Gastroesophageal sphincter (tissue), 4 donors: ENCODE data around the gene MEF2A. TPM values are rescaled to one million over a fixed set of nuclear protein-coding genes. Genes with fewer than 3 reads are reported as not detected.

Source experiments
- ATAC-seq: fragments of 150-250 bp; one replicate; pipeline ENCODE4 v1.9.1; 2016; ENCODE audit warnings: mild to moderate bottlenecking, moderate library complexity
- H3K27ac ChIP-seq, 4 donors: fragments of 200-600 bp; sonication (generic) in 3 of 4; 1 replicate in 3 of 4; 2 replicates in 1 of 4; pipeline ENCODE4 v1.5.1; 2016 to 2019
- H3K27me3 ChIP-seq: fragments of 200-600 bp; sonication (generic); one replicate; pipeline ENCODE4 v1.5.1; 2019
- H3K36me3 ChIP-seq, 2 donors: fragments of 200-600 bp; sonication (generic); one replicate each; pipeline ENCODE4 v1.5.1; 2019; ENCODE audit warnings: control low read depth in 1 of 2
- H3K4me1 ChIP-seq, 3 donors: fragments of 200-600 bp; sonication (generic); 1 replicate in 2 of 3; 2 replicates in 1 of 3; pipeline ENCODE4 v1.5.1; 2016 to 2019; ENCODE audit warnings: control low read depth in 2 of 3
- H3K4me3 ChIP-seq, 2 donors: fragments of 200-600 bp; sonication (generic); one replicate each; pipeline ENCODE4 v1.5.1; 2019; ENCODE audit warnings: mild to moderate bottlenecking in 1 of 2, moderate library complexity in 1 of 2
- H3K9me3 ChIP-seq, 3 donors: fragments of 200-600 bp; sonication (generic); one replicate each; pipeline ENCODE4 v1.5.1; 2017 to 2019; ENCODE audit warnings: control low read depth in 2 of 3
- EP300 ChIP-seq: sonication (generic); formaldehyde crosslinking; IDR thresholded peaks from one replicate; pipeline ENCODE4 v1.6.1; 2017; ENCODE audit warnings: antibody characterized with exemption, mild to moderate bottlenecking
- POLR2A ChIP-seq, 2 donors: fragments of 450-650 bp; IDR thresholded peaks; one replicate each; pipeline ENCODE4 v1.6.1; 2017; ENCODE audit warnings: antibody characterized with exemption in 2 of 2, mild to moderate bottlenecking in 2 of 2, moderate library complexity in 1 of 2
- POLR2AphosphoS5 ChIP-seq: sonication (generic); formaldehyde crosslinking; IDR thresholded peaks from one replicate; pipeline ENCODE4 v1.6.1; 2017; ENCODE audit warnings: antibody characterized with exemption
- WGBS, 2 donors: methylation state at CpG; one replicate each; pipeline ENCODE4 v1.1.5; 2018; ENCODE audit warnings: low coverage in 1 of 2; 5-methylcytosine and 5-hydroxymethylcytosine counted together
- total RNA-seq, 4 donors: library from RNA; depleted of rRNA; stranded (reverse); fragments of >200 nt; gene quantifications; one replicate each; pipeline ENCODE4 v1.1.0, GENCODE V29; 2016
- TF ChIP-seq, protein P1 (sequence below), 4 experiments: fragments of 200-600 bp in 2 of 4; fragments of 450-650 bp in 2 of 4; sonication (generic) in 1 of 4; IDR thresholded peaks; one replicate each; pipeline ENCODE4 v1.5.1; 2017 to 2019; ENCODE audit warnings: antibody characterized with exemption in 4 of 4, mild to moderate bottlenecking in 2 of 4, moderate library complexity in 2 of 4

Gene MEF2A
- total RNA-seq, 4 donors from 2014 or later = 68.8 to 133 (median 95.7) TPM

DNA sequence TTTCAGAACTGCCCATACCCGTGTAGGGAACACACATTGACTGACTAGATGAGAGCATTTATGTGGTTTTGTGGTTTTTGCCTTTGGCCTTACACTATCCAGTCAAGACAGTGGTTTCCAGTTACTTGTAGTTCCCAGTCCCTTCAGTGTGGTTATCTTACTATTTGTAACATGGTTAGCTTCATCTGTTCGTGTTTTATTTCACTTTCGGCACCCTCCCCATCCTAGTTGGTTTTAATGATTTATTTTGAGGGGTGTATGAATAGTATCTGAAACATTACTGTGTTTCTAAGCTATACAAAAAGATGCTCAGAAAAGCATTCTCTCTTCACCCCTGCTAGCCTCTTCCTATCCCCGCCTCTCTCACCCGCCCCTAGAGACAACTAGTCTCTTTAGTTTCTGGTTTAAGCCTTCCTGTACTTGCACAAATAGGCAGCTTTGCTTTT lies 153.3 kb downstream of the MEF2A start:
- H3K4me1 ChIP-seq = peaks cover 0 to 39% (median 18%) of the 10 kb centered on the region in 3 donors
- ATAC-seq = no peak
- H3K9me3 ChIP-seq = no peaks in the 10 kb centered on the region
- H3K27me3 ChIP-seq = no peaks in the 10 kb centered on the region
- no peak overlapping the region for H3K27ac ChIP-seq
- peaks cover 0 to 12% of the 10 kb centered on the region in 2 donors for H3K36me3 ChIP-seq
- 75 to 100% methylated on average over 4 to 5 of the region's 5 CpGs for WGBS, 2 donors
- no peak overlapping the region for H3K4me3 ChIP-seq
- TF ChIP-seq EP300 (no peak), POLR2A (IDR thresholded peaks at IDR 0.05) (no peak), POLR2AphosphoS5 (no peak)
- TF ChIP-seq, protein P1, sequence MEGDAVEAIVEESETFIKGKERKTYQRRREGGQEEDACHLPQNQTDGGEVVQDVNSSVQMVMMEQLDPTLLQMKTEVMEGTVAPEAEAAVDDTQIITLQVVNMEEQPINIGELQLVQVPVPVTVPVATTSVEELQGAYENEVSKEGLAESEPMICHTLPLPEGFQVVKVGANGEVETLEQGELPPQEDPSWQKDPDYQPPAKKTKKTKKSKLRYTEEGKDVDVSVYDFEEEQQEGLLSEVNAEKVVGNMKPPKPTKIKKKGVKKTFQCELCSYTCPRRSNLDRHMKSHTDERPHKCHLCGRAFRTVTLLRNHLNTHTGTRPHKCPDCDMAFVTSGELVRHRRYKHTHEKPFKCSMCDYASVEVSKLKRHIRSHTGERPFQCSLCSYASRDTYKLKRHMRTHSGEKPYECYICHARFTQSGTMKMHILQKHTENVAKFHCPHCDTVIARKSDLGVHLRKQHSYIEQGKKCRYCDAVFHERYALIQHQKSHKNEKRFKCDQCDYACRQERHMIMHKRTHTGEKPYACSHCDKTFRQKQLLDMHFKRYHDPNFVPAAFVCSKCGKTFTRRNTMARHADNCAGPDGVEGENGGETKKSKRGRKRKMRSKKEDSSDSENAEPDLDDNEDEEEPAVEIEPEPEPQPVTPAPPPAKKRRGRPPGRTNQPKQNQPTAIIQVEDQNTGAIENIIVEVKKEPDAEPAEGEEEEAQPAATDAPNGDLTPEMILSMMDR (IDR thresholded peaks at IDR 0.05) = no peak

DNA sequence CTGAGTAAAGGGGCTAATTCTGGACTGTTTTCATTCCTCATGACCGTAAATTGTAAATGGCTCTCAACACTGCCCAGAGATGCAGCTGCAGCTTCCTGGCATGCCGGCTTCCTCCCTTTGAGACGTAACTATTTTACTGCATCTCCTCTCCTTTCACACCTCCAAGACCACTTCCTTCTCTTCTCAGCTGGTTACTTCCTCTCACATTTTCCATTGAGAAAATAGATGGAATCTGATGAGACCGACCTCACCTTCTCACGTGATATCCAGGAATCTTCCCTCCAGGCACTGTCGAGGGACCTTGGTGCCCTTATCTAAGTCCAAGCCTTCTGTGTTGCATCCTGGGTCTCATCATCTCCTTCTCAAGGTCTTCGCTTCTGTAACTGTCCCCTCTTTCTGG lies 154.7 kb downstream of the MEF2A start:
- TF ChIP-seq EP300 (no peak), POLR2AphosphoS5 (no peak), POLR2A (IDR thresholded peaks at IDR 0.05) (no peak)
- TF ChIP-seq, protein P1 (IDR thresholded peaks at IDR 0.05) = no peak
- Histone ChIP-seq H3K27ac (no peak overlapping the region), H3K4me1 (peaks cover 0 to 34% (median 18%) of the 10 kb centered on the region in 3 donors), H3K9me3 (no peaks in the 10 kb centered on the region), H3K4me3 (no peak overlapping the region), H3K27me3 (no peaks in the 10 kb centered on the region), H3K36me3 (peaks cover 0 to 13% of the 10 kb centered on the region in 2 donors)
- 74 to 82% methylated on average over 6 to 7 of the region's 7 CpGs for WGBS, 2 donors
- no peak for ATAC-seq

DNA sequence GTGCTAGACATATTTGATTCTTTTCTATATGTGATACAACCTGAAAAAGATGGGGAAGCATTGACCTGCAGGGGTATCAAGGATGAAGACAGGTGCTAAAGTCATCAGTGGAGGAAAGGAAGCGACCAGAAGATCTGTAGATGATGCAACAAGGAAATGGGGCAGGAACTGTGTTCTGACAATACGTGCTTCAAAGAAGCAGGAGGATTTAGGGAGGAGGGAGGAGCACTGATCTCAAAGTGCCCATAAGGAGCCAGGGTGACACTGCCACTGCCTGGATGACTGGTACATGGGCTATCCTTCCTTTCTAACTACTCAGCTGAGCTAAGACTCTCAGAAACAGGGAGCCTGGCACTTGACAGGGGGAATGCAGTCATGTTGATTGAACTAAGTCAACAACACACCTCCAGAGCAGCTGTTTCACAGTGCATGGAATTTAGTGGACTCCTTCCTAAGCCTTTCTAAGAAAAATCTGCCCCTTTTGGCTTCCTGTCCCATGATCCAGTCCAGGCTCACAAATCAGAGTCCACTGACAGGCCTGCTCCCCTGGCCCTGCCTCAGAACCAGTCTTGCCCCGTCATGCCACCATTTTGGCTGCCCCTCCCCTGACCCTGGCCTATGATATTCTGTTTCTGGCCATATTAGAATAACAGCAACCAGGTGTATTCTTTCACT lies 155.5 kb downstream of the MEF2A start:
- TF ChIP-seq, protein P1 (IDR thresholded peaks at IDR 0.05) = no peak

DNA sequence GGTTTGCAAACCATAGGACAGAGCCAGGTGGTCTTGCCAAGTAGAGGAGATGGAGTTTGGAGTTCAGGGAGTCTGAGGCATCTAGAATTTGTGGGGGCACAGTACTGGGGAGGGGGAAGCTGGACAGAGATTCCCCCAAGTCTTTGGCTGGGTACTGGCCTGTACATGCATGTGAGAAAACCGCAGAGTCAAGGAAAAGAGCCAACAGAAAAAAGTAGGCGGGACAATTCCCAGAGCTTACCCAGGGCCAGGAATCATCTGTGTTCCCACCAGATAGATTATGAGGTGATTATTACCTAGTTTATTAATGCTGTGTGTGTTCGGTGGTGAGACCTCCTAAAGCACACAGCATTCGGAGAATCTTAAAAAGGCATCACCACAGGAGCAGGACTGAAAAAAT lies 156.1 kb downstream of the MEF2A start:
- Histone ChIP-seq H3K4me3 (no peak overlapping the region), H3K4me1 (peaks cover 0 to 21% (median 11%) of the 10 kb centered on the region in 3 donors), H3K9me3 (no peaks in the 10 kb centered on the region), H3K36me3 (peaks cover 0 to 13% of the 10 kb centered on the region in 2 donors), H3K27me3 (no peaks in the 10 kb centered on the region), H3K27ac (no peak overlapping the region)
- ATAC-seq = no peak
- TF ChIP-seq EP300 (no peak), POLR2A (IDR thresholded peaks at IDR 0.05) (no peak), POLR2AphosphoS5 (no peak)
- TF ChIP-seq, protein P1 (IDR thresholded peaks at IDR 0.05) = no peak
- WGBS, 2 donors = 65 to 100% methylated on average over 1 to 4 of the region's 4 CpGs

More for the DNA sequence above, 155.5 kb downstream of the MEF2A start:
- Histone ChIP-seq H3K27ac (no peak overlapping the region), H3K4me1 (peaks cover 0 to 28% (median 17%) of the 10 kb centered on the region in 3 donors), H3K36me3 (peaks cover 0 to 10% of the 10 kb centered on the region in 2 donors), H3K4me3 (no peak overlapping the region), H3K9me3 (no peaks in the 10 kb centered on the region), H3K27me3 (no peaks in the 10 kb centered on the region)
- WGBS, 2 donors = 63 to 67% methylated on average over 1 to 2 of the region's 3 CpGs
- no peak for ATAC-seq

DNA sequence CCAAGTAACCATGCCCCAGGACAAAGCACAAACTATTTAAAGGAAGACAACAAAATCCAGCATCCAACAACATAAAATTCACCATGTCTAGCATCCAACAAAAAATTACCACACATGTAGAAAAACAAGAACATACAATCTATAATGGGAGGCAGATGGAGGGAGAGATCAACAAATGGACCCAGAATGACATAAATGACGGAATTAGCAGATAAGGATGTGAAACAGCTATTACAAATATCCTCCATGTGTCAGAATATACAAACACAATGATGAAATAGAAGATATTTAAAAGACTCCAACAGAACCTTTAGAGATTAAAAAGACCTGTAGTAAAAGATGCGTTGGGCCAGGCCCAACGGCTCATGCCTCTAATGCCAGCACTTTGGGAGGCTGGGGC lies 156.6 kb downstream of the MEF2A start:
- ATAC-seq = no peak
- no peaks in the 10 kb centered on the region for H3K27me3 ChIP-seq
- peaks cover 0 to 15% of the 10 kb centered on the region in 2 donors for H3K36me3 ChIP-seq
- H3K4me1 ChIP-seq = peaks cover 0 to 18% (median 8%) of the 10 kb centered on the region in 3 donors
- no peak overlapping the region for H3K27ac ChIP-seq
- no peak for TF ChIP-seq POLR2A (IDR thresholded peaks at IDR 0.05)
- no peak for TF ChIP-seq POLR2AphosphoS5
- no peaks in the 10 kb centered on the region for H3K9me3 ChIP-seq
- 79 to 100% methylated on average over 2 to 3 of the region's 3 CpGs for WGBS, 2 donors
- no peak overlapping the region for H3K4me3 ChIP-seq
